BE2C (cell line): Measurements from ENCODE around the gene KRT5.

ENCODE experiments used
- DNase-seq: peaks from one replicate; pipeline ENCODE4 v3.0.0-alpha.2; 2020
- H3K27me3 ChIP-seq: fragments of 250-450 bp; sonication (Bioruptor Pico); 2 replicates; pipeline ENCODE4 v1.5.1; 2020; ENCODE audit warnings: mild to moderate bottlenecking
- H3K36me3 ChIP-seq: fragments of 250-450 bp; sonication (Bioruptor Pico); 2 replicates; pipeline ENCODE4 v1.5.1; 2020; ENCODE audit warnings: mild to moderate bottlenecking
- H3K4me1 ChIP-seq: fragments of 250-450 bp; sonication (Bioruptor Pico); 2 replicates; pipeline ENCODE4 v1.5.1; 2020
- H3K4me3 ChIP-seq: 2 replicates; pipeline ENCODE4 v1.5.1; 2011; ENCODE audit warnings: low read depth, low read length
- H3K9me3 ChIP-seq: fragments of 250-450 bp; sonication (Bioruptor Pico); 2 replicates; pipeline ENCODE4 v1.5.1; 2020
- TF ChIP-seq, protein P1 (sequence below): IDR thresholded peaks from 2 replicates; pipeline ENCODE4 v1.5.1; 2012; ENCODE audit warnings: mild to moderate bottlenecking, low read depth, low read length

KRT5 gene

DNA sequence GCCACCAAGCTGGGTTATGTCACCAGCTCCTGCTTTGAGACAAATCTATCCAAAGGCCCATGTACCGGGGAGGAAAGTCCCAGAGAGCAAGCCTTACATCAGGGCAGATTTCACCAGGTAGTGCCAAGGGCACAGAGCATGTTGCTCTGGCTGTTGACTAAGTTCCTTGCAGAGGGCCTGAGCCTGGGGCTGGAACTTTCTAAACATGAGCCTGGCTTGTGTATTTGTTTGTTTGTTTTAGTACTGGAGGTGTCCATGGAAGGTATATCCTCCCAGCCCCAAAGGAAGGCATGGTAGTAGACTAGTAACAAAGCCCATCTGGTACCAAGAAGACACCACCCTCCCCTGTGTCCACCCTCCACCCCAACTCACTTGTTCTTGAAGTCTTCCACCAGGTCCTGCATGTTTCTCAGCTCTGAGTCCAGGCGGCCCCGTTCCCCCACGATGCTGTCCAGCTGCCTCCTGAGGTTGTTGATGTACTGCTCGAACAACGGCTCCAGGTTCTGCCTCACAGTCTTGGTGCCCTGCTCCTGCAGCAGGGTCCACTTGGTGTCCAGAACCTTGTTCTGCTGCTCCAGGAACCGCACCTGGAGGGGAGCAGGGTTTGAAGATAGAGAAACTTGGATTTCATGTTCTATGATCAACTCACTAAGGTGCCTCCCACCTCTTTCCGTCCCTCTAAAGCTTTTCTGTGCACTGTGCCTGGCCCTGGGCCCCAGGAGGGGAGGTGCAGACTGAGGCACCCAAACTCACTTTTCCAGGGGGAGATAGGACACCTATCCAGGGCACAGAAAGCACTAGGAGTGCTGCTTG is 1.4 kb downstream of the KRT5 start:
- peaks cover 28% of the 10 kb centered on the region for H3K27me3 ChIP-seq
- TF ChIP-seq, protein P1, sequence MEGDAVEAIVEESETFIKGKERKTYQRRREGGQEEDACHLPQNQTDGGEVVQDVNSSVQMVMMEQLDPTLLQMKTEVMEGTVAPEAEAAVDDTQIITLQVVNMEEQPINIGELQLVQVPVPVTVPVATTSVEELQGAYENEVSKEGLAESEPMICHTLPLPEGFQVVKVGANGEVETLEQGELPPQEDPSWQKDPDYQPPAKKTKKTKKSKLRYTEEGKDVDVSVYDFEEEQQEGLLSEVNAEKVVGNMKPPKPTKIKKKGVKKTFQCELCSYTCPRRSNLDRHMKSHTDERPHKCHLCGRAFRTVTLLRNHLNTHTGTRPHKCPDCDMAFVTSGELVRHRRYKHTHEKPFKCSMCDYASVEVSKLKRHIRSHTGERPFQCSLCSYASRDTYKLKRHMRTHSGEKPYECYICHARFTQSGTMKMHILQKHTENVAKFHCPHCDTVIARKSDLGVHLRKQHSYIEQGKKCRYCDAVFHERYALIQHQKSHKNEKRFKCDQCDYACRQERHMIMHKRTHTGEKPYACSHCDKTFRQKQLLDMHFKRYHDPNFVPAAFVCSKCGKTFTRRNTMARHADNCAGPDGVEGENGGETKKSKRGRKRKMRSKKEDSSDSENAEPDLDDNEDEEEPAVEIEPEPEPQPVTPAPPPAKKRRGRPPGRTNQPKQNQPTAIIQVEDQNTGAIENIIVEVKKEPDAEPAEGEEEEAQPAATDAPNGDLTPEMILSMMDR = no peak
- H3K9me3 ChIP-seq = no peaks in the 10 kb centered on the region
- H3K4me1 ChIP-seq = no peaks in the 10 kb centered on the region
- DNase-seq = no peak
- no peaks in the 10 kb centered on the region for H3K36me3 ChIP-seq
- H3K4me3 ChIP-seq = no peak overlapping the region

DNA sequence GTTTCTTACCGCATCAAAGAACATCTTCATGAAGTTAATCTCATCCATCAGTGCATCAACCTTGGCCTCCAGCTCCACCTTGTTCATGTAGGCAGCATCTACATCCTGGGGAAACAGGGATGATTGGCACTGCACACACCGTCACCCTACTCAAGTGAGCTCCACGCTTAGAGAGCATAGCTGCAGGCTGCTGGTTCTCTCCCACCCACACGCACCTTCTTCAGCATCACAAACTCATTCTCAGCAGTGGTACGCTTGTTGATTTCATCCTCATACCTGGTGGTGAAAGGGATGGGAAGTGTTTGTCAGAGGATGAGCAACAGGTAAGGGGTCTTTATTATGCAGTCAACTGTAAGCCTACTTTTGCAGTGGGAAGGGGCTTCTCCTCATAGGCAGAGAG is 2.3 kb downstream of the KRT5 start:
- no peaks in the 10 kb centered on the region for H3K36me3 ChIP-seq
- no peaks in the 10 kb centered on the region for H3K4me1 ChIP-seq
- TF ChIP-seq, protein P1 = no peak
- DNase-seq = no peak
- peaks cover 34% of the 10 kb centered on the region for H3K27me3 ChIP-seq
- no peak overlapping the region for H3K4me3 ChIP-seq
- no peaks in the 10 kb centered on the region for H3K9me3 ChIP-seq

DNA sequence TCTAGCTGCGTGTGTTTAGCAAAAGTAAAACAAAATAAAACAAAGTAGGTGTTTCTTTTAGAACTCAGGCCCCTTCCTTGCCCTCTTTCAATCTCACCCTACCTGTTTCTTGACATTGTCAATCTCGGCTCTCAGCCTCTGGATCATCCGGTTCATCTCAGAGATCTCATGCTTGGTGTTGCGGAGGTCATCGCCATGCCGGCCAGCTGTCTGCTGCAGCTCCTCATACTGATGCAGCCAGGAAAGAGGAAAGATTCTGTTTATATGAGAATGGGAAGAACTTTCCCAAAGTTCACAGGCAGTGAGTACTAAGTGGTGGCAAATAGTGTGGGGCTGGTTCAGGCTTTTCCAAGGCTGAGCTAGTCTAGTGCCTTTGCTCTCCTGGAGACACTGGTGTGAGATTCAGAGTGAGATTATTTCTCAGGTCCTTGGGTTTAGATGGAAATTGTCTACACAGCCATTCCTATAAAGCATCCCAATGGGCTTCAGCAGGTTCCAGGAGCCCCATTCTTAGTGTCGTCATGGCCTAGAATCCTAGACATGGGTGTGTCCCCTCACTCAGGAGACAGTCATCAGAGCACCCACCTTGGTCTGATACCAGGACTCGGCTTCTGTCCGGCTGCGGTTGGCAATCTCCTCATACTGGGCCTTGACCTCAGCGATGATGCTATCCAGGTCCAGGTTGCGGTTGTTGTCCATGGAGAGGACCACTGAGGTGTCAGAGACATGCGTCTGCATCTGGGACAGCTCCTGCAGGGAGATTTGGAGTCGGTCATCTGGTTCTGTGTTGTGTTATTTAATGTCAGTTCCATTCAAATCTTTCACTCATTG is 3.0 kb downstream of the KRT5 start:
- no peak overlapping the region for H3K4me3 ChIP-seq
- H3K27me3 ChIP-seq = peaks cover 32% of the 10 kb centered on the region
- H3K4me1 ChIP-seq = no peaks in the 10 kb centered on the region
- TF ChIP-seq, protein P1 = no peak
- H3K9me3 ChIP-seq = no peaks in the 10 kb centered on the region
- H3K36me3 ChIP-seq = no peaks in the 10 kb centered on the region
- DNase-seq = no peak

- DNase-seq = no peak
- TF ChIP-seq, protein P1 = no peak
- Histone ChIP-seq H3K27me3 (peaks cover 22% of the 10 kb centered on the region), H3K4me1 (no peaks in the 10 kb centered on the region), H3K4me3 (no peak overlapping the region), H3K9me3 (no peaks in the 10 kb centered on the region), H3K36me3 (no peaks in the 10 kb centered on the region)
Observed at GRCh38 chr12:52515927-52516831, 4.0 kb downstream of the KRT5 start.

DNA sequence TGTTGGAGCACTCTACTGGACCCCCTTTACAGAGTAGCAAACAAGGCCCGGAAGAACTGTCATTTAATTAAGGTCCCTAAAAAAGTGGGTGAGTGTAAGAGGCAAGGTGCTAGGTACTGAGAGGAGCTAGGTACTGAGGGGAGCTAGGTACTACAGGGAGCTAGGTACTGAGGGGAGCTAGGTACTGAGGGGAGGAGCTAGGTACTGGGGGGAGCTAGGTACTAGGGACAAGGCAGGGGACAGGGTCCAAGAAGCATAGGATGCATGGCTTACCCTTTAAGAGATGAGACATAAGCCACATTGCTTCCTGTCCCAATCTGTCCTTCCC is 4.9 kb downstream of the KRT5 start:
- Histone ChIP-seq H3K4me1 (no peaks in the 10 kb centered on the region), H3K36me3 (no peaks in the 10 kb centered on the region), H3K9me3 (no peaks in the 10 kb centered on the region), H3K4me3 (no peak overlapping the region), H3K27me3 (peaks cover 16% of the 10 kb centered on the region)
- TF ChIP-seq, protein P1 = no peak
- no peak for DNase-seq
